AG04449 (cell line): ENCODE measurements around the gene FOXN3.

ENCODE experiments used
- CTCF ChIA-PET: fragments of 350-600 bp; formaldehyde crosslinking; extraction: SDS; loops from one replicate; lab custom pipeline; 2021; ENCODE audit warnings: antibody characterized with exemption; lab: Yijun Ruan, JAX
- POLR2A ChIA-PET: fragments of 400-600, 350-600 bp; formaldehyde crosslinking; extraction: SDS; loops from one replicate; lab custom pipeline; 2020; ENCODE audit warnings: antibody characterized with exemption, inconsistent platforms; lab: Yijun Ruan, JAX
- DNase-seq: peaks from one replicate; pipeline ENCODE4 v3.0.0-alpha.2; 2010; ENCODE audit warnings: low read depth, low spot score
- H3K4me3 ChIP-seq: 2 replicates; pipeline ENCODE4 v1.5.1; 2011; ENCODE audit warnings: low read depth, mild to moderate bottlenecking, control low read depth, low read length
- CTCF ChIP-seq: IDR thresholded peaks from one replicate; pipeline ENCODE4 v1.5.1; 2011; ENCODE audit warnings: mild to moderate bottlenecking, moderate library complexity, low read length, control low read depth, inconsistent platforms; ENCODE audit not compliant: insufficient read depth; ENCODE audit errors: missing control alignments

FOXN3 gene

GRCh38 chr14:89237921-89238529 is 179.0 kb downstream of the FOXN3 start:
- ChIA-PET POLR2A (no interaction called here), CTCF (interaction anchor here (0.7 to 1.8 kb wide), 3 partner anchors 8 to 570 kb away, joined by 3 to 6 read pairs (median 3); no protein-coding TSS in a partner anchor)
- H3K4me3 ChIP-seq: no peak overlapping the region
- TF ChIP-seq CTCF: no peak
- DNase-seq: no peak

- no peak for TF ChIP-seq CTCF
- ChIA-PET POLR2A (no interaction called here), CTCF (interaction anchor here (1.4 kb wide), 1 partner anchor 15 kb away, joined by 3 read pairs; no protein-coding TSS in a partner anchor)
- H3K4me3 ChIP-seq: no peak overlapping the region
- DNase-seq: no peak
Observed at GRCh38 chr14:89236851-89237250, 180.2 kb downstream of the FOXN3 start.

- no peak for TF ChIP-seq CTCF
- no peak for DNase-seq
- ChIA-PET POLR2A (no interaction called here), CTCF (no interaction called here)
- no peak overlapping the region for H3K4me3 ChIP-seq
Observed at GRCh38 chr14:89233184-89233583, 183.8 kb downstream of the FOXN3 start.

- ChIA-PET CTCF (no interaction called here), POLR2A (no interaction called here)
- TF ChIP-seq CTCF: no peak
- no peak for DNase-seq
- H3K4me3 ChIP-seq: no peak overlapping the region
Observed at GRCh38 chr14:89232265-89233070, 184.6 kb downstream of the FOXN3 start.

GRCh38 chr14:89231426-89232113 is 185.5 kb downstream of the FOXN3 start:
- no peak for DNase-seq
- ChIA-PET POLR2A (no interaction called here), CTCF (no interaction called here)
- H3K4me3 ChIP-seq: no peak overlapping the region
- no peak for TF ChIP-seq CTCF
